MV-4-11 (cell line): Measurements from ENCODE around the gene IGSF21.

Experiments
- DNase-seq: peaks from one replicate; lab custom pipeline; 2025; lab: John Stamatoyannopoulos, UW

IGSF21 gene

DNA sequence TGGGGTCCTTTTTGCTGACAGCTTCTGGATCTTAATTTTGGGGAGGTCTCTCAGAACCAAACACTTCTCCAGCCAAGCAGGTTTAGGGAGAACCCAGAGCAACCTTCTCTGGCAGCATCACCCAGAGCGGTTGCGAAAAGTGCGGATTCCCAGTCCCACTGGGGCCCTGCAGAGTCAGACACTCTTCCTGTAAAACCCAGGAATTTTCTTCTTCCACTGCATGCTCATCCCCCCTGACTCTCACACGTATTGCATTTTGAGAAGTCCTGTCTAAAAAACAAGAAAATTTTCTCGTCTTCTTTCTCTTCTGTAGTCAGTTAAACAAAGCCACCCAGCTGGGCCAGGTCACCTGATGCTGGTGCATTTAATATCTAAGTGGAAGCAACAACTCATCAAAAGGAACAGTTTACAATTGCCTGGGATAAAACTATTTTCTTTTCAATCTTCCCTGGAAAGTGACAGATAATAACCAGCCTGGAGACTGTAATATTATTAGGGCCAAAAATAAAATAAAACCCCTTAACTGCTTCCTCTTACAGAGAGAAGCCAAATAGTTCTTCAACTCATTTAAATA is 156.0 kb downstream of the IGSF21 start:
- no peak for DNase-seq

DNA sequence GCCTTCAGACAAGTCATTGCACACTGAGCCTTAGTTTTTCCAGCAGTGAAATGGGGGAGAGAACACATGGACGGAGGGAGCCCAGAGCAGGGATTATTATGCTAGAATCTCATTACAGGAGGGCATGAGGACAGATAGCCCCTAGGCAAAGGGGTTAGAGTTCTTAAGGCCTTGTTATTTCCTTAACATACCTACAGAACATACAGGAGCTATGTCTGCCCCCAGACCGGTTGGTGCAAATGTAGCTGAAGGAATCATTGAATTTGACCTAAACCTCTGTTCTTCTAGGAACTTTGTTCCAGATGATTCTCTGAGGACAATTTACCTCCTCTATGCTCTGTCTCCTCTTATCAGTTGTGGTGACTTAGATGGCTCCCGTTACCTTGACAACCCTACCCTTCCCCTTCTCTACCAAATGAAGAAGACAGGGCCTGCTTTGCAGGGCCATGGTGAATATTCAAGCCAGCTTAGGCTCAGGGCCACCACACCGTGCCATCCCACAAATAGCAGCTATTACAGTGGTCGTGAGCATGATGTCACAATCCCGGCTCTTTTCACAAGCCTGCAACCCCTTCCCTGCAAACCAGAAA is 156.9 kb downstream of the IGSF21 start:
- no peak for DNase-seq

DNA sequence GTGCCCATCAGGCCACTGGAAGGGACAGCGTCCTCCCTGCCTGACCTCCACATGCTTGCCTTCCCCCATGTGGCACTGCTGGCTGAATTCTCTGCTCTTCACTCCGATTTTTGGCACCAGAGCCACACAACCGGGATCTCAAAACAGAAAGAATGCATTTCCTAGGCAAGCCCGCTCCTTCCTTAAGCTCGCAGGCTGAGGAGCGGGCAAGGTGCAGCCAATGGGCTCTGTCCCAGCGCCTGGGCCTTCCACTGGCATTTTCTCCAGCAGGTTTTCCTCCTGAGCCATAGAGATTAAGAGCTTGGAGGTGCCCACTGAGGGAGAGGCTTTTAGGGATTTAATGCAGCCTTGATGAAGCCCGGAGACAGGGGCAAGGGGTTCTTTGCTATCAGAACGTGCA is 158.0 kb downstream of the IGSF21 start:
- no peak for DNase-seq

DNA sequence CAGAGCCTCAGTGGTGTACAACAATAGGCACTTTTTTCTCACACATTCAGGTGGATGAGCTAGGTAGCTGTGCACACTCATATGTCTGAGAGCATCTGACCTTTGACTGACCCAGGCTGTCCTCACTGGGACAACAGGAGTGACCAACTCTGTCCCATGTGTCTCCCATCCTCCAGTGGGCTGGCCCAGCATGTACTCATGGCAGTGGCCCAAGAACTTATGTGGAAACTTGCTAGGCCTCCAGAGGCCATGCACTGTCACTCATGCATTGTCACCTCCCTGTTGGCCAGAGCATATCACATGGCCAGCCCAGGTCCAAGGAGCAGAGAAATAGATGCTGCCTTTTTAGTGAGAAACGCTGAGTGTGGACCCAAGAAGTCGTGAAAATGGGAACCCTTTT is 158.8 kb downstream of the IGSF21 start:
- DNase-seq, result no peak

DNA sequence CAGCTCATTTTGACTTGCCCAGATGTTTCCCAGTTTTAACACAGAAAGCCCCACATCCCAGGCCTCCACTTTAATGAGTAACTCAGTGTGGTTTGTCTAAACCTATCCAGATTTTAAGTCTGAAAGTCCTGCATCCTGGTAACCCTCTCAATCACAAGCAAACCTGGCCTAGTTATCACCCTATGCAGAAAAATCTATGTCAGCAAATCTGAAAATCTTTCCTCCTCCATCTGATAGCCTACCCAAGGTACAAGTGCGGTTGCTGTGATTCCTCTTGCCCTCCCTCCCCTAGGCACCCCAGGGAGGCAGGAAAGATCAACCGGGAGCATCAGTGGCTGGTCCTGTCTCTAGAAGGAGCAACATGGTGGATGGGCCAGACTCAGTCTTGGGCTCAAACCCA is 163.7 kb downstream of the IGSF21 start:
- DNase-seq, result no peak

DNA sequence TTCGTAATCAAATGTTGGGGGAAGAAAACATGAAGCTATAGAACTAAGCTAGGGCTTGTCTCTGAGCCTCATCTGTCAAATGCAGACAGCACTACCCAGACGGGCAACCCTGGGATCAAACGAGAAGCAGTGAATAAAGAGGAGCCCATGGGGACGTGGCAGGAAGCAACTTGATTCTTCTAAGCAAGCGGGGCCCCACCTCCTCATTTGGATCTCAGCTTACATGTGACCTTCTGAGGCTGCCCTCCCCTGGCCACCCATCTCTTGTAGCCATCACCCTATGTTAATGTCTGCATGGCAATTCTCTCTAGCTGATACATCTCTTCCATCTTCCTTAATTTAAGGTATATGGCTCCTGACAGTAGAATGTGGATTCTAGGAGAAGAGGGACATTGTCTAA is 171.3 kb downstream of the IGSF21 start:
- no peak for DNase-seq

DNA sequence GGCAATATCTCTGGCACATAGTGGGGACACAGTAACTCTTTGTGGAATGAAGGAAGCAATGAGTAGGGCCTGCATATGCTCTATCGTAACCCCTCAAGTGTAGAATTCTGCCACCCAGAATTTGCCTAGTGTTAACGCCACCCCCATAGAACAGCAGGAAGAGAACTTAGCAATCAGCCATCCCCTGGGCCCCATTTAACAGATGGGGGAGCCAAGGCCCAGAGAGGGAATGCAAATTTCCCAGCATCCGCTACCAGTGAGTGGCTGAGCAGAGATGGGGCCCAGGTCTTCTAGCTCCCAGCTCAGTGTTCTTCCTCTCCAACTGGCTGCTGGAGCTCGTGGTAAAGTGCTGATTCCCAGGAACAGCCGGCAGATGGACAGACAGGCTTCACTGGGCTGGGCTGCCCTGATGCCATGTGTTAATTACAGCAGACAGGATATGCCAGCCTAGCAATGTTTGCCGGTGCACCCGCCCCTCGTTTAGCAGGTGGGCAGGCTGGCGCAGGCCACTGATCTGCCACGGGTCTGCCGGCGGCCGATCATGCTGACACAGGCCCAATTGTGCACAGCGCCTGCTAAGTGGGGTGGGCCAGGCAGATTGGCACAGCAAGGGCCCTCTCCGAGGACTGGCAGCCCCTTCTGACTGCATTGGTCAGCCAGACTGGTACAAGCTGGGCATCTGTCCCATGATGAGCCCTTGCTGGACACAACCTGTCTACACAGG is 171.9 kb downstream of the IGSF21 start:
- DNase-seq, result no peak

DNA sequence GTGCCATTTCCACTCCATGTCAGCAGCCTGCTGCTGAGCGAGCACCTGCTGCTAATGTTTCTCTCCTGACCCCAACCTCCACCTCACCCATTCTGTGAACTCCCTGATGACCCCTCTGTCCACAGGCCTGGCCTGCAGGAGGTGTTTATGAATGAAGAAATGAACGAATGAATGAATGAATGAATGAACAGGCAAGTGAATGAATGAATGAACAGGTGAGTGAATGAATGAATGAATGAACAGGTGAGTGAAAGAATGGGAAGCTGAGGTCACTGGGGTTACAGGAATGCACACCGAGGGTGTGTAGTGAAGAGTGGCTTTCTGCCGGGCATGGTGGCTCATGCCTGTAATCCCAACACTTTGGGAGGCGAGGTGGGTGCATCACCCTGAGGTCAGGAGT is 173.4 kb downstream of the IGSF21 start:
- no peak for DNase-seq

DNA sequence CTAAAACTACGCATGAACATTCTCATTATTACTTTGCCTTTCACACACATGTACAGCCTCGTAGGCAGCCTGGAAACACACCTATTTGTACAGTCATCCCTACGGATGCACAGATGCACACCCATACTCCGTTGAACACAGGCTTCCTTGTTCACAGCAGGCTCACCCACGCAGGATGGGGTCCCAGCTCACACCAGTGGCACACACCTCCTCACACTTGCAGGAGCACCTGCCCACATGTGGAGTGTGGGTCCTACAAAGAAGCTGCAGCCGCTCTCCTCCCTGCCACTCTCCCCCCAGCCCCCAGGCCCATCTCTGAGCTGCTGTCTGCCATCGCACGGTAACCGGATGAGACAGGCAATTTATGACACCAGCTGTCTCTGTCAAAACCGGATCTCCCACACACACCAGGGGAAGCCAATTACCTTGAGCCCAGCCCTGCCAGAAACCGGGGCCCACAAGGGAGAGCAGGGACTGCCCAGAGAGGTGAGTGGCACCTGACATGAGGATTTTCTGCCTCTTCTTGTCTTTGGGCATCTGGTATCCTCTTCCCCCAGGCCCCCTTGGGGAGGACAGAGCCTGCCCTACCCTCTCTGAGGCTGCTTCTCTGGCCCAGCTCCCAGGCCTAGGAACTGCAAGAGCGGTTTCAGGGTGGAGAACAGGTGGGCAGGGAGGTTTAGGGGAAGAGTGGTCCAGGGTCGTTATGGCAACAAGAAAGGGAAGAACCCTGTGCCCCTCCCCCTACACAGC is 175.4 kb downstream of the IGSF21 start:
- no peak for DNase-seq

DNA sequence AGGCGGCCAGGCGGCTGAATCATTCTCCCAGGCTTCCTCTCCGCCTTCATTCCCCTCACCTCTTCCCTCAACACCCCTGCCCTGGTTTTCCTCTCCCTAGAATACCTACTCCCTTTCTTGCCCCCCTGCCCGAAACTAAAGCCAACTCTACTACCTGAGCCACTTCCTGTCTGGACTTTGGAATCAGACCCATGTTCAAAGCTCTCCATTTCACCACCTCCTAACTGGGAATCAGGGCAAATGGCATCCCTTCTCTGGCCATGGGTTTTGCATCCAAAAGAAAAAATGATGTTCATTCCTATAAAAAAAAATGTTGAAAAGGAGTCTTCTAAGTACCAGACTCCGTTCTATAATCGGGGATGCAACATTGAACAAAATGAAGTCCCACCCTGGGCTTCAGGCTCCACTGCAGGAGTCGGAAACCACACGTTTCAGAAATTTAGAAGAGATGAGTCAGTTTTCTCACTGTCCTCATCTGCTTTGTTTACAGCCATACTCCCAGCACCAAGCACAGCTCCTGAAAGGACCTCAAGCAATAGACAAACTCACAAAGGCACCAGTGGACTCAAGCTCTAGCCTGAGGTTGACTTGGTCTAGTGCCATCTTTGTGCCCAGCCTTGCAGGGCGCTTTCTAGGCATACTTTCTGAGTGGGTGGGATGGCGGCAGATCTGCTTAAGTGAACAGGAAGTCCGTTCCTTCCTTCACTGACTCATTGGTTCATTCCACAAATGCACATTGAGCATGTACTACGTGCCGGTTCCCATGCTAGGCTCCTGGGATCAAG is 176.2 kb downstream of the IGSF21 start:
- DNase-seq, result no peak

DNA sequence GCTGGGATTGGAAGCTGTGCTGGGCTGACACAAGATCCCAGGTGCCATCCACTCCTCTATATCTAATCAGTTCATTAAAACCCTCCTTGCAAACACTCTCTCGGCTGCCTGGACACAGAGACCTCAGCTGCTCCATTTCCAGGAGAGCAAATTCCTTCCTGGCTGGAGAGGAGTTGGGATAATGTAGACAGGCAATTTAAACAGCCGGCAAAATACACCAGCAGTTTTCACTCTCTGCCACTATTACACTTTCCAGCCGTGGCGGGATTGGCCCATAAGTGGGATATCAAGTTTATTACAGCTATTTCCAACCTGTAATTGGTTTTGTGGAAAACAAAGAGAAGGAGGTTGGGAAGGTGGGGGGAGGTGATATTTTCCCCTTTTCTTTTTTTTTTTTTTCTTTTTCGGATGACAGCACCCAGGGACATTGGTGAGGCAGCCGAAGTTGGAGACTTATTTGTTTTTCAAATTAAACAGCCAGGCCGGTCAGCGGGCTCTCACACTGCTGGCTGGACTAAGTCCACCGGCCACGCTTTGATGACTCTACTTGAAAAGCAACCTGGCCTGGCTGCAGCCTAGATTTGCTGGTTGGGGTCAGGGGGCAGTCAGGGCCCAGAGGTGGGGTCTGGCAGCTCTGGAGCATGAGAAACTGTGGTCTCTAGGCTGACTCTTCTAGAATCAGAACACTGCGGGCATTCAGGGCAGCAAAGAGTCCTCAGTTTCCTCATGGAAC is 177.4 kb downstream of the IGSF21 start:
- no peak for DNase-seq

DNA sequence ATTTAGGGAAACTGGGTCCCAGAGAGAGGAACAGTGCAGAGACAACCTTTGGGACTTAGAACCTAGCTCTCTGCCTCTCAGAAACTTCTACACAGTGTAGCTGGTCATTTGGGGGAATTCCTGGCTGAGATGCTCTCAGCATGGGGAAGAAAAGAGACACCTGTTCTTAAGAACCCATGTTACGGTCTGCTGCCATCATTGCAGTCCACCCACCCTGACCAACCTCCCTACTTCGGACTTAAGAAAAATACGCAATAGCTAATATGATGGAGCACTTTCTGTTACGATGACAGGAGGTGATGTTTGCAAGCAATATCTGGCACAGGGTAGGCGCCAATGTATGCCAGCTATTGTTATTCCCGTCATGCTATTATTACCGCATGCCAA is 177.9 kb downstream of the IGSF21 start:
- no peak for DNase-seq

DNA sequence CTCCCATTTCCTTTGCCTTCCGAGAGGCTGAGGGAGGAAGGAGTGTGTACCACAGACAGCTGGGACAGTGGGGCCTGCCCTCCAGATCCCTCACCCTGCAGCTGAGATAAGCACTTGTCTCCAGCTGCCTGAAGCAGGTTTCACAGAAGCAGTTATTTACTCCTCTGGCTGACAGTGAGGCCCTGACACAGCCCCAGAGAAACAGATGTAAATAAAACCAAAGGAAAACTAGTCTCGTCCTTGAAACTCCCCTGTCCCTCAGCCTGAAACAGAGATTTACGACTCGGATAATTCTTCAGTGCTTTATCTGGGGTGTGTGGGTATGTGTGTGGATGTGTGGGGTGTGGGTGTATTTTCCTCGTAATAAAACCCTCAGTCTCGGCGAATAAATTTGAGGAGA is 181.1 kb downstream of the IGSF21 start:
- DNase-seq, result no peak

DNA sequence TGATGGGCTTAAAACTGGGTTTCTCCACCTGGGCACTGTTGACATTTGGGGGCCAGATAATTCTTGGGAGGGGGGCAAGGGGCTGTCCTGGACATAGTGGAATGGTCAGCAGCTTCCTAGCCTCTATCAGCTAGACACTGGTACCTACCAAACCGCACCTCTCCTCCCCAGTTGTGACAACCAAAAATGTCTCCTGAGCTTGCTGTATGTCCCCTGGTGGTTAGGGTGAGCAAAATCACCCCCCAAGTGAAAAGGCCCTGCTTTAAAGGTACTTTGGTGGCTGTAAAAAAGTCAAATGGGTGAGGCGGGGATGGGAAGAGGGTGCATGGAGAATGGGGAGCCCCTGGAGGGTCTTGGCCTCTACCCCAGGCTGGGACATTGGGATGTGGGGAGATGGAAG is 182.0 kb downstream of the IGSF21 start:
- DNase-seq, result no peak

DNA sequence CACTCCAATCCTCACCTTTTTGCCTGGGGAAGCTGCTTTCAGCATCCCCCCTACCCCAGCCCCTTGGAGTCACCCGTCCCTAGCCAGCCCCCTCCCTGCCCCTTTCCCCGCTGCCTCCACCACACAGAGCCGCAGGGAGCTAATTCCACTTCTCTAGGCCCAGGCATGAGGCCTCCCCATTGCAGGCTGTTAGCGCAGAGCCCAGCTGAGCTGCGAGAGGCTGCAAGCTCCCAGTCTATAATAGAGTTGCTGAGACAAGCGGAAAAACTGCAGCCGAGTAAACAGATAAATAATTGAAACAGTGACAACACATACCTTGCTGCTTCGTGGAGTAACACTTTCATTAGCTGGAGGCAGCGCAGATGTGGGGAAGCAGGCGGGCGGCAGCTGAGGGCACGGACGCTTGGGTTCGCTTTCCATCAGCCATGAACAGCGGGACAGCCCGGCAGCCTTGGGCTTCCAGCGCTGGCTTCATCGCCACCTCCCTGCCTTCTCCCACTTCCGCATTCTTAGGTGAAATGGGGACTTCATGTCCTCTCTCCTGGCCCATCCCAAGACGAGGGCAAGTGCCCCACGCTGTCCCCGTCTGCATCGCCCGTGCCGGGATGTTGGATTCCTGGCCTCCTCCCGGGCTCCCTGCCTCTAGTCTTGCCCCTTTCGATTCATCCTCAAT is 183.3 kb downstream of the IGSF21 start:
- no peak for DNase-seq

DNA sequence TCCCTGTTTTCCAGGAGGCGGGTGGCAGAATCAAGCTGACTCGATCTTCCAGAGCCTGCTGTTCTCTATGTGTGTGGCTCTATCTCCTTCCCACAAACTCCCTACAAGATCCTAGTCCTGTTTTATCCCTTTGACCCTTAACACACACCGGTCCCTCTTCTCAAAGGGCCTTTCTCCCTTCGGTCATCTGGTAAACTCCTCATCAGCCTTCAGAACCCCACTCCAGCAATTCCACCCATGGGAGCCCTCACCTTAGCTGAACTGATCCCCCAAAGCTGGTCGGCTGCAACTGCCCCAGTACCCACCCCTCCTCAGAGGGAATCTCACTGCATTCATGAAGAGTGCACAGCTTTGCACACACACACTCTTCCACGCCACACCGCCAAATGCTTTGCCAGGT is 184.9 kb downstream of the IGSF21 start:
- no peak for DNase-seq

DNA sequence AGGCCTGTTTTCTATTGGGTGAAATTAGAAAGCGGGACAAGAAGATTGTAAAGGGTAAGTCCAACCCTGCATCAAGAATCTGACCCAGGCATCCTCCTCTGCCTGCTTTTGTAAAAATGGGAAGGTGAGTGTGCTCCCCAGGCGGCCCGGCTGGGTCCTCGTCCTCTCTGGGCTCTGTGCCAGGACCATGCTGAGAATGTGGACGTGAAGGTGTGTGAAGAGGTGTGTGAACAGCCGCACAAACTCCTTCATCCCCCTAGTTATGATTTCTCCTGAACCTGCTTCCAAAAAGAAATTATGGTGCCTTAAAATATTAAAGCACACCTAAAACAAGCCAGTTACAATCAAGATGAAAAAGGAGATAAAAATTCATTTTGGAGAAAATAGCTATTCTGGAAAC is 185.7 kb downstream of the IGSF21 start:
- DNase-seq, result no peak

DNA sequence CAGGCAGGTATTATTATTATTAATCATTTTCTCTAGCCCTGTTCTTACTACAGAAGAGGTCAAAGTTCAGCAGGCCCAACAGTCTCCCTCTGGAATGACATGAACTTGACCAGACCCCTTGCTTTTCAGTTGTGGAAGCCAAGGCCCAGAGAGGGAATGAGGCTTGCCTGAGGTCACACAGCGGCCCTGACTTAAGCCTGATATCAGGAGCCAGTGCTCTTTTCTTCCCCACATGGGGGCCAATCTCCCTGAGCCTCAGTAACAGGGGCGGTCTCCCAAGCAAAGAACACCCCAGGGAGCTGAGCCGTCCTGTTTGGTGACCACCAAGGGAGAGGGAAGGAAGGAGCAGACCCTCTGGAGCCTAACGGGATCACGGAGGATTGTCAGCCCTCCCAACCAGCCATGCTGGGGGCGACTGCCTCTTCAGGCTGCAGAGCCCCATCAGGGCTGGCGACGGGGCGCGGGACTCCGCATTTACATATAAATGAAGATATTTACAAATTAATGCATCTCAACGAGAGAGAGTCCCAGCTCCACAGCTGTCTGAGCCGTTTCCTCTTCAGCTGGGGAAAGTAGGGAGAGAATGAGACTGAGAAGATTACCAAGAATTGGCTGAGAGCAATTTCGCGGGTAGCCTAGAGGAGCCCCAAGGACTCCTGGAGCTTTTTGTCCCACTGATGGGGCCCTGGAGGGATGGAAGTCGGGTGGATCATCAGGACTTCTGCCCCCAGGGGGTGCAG is 187.0 kb downstream of the IGSF21 start:
- DNase-seq, result no peak

DNA sequence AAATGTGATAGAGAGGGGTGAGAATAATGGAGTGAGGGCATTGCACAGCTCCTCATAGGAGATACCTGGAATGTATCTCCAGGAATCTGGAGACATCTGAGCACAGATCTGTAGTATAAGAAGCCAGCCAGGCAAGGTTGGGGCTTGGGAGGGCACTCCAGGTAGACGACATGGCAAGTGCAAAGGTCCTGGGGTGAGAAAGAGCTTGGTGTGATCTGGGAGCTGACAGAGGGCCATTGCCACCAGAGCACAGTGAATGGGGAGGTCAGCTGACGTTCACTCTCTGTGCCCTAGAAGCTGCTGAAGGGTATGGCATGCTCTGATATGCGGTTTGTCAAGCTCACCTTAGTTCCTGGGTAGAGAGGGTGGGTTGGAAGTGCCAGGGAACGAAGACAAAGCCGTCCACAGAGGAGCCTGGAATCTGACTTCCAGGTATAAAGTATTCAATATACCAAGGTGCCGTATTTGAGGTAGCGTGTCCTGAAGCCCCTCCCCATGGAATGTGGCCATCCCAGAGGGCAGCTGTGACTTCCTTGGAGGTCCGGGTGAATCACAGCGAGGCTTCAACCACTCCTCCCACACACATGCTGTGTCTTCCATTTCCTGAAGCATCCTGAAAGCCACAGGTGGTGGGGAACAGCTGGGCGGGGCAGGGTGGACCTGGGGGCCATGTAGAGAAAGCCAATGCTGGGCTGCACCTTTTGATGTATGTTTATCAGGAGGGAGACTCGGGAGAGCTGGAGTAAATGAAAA is 190.5 kb downstream of the IGSF21 start:
- no peak for DNase-seq
